HEK293 (cell line): ENCODE data around the gene BAG5.

Experiments used
- CTCF ChIA-PET: fragments of 350-600 bp; formaldehyde crosslinking; extraction: SDS; loops from one replicate; lab custom pipeline; 2021; ENCODE audit warnings: antibody characterized with exemption; lab: Yijun Ruan, JAX
- POLR2A ChIA-PET: fragments of 300-600 bp; formaldehyde crosslinking; extraction: SDS; loops from one replicate; lab custom pipeline; 2020; ENCODE audit warnings: antibody characterized with exemption, inconsistent platforms; lab: Yijun Ruan, JAX
- H3K27ac ChIP-seq: fragments of 200-500 bp; sonication (Bioruptor generic); 2 replicates; pipeline ENCODE4 v1.5.1; 2014; ENCODE audit warnings: low read depth, low read length, control low read depth, inconsistent platforms; ENCODE audit errors: extremely low read depth
- H3K36me3 ChIP-seq, 2 experiments: fragments of 200-500 bp in 1 of 2; sonication (Bioruptor generic) in 1 of 2; 1 replicate in 1 of 2; 2 replicates in 1 of 2; pipeline ENCODE4 v1.5.1; 2014 to 2017; ENCODE audit warnings: inconsistent platforms in 2 of 2, low read length in 2 of 2; ENCODE audit not compliant: control insufficient read depth in 2 of 2, insufficient read depth in 1 of 2
- H3K4me1 ChIP-seq: fragments of 200-500 bp; sonication (Bioruptor generic); 2 replicates; pipeline ENCODE4 v1.5.1; 2014; ENCODE audit warnings: mild to moderate bottlenecking, low read length, inconsistent platforms; ENCODE audit not compliant: control insufficient read depth, insufficient read depth
- H3K4me3 ChIP-seq: 2 replicates; pipeline ENCODE4 v1.5.1; 2011; ENCODE audit warnings: low read depth, mild to moderate bottlenecking, control low read depth, low read length, moderate library complexity
- H3K9me3 ChIP-seq: fragments of 200-500 bp; sonication (Bioruptor generic); 2 replicates; pipeline ENCODE4 v1.5.1; 2014; ENCODE audit warnings: low read depth, low read length, inconsistent platforms; ENCODE audit not compliant: control insufficient read depth, insufficient read depth
- BCL11A ChIP-seq: fragments of 450-650 bp; formaldehyde crosslinking; IDR thresholded peaks from 2 replicates; pipeline ENCODE4 v1.5.1; 2016; ENCODE audit warnings: low read depth, missing biosample characterization, missing genetic modification characterization
- CTCF ChIP-seq: fragments of 450-650 bp; formaldehyde crosslinking; IDR thresholded peaks from 2 replicates; pipeline ENCODE4 v1.5.1; 2016; ENCODE audit warnings: missing biosample characterization, missing genetic modification characterization
- GLI4 ChIP-seq: fragments of 450-650 bp; formaldehyde crosslinking; IDR thresholded peaks from 2 replicates; pipeline ENCODE4 v1.5.1; 2016; ENCODE audit warnings: missing biosample characterization, missing genetic modification characterization
- GLIS1 ChIP-seq: fragments of 450-650 bp; formaldehyde crosslinking; IDR thresholded peaks from 2 replicates; pipeline ENCODE4 v1.5.1; 2016; ENCODE audit warnings: missing biosample characterization, missing genetic modification characterization
- GLIS2 ChIP-seq: fragments of 450-650 bp; formaldehyde crosslinking; IDR thresholded peaks from 2 replicates; pipeline ENCODE4 v1.5.1; 2016; ENCODE audit warnings: missing biosample characterization, missing genetic modification characterization
- KLF9 ChIP-seq: fragments of 450-650 bp; formaldehyde crosslinking; IDR thresholded peaks from 2 replicates; pipeline ENCODE4 v1.5.1; 2016; ENCODE audit warnings: missing biosample characterization, missing genetic modification characterization, low read depth
- OSR2 ChIP-seq: fragments of 450-650 bp; formaldehyde crosslinking; IDR thresholded peaks from 2 replicates; pipeline ENCODE4 v1.5.1; 2016; ENCODE audit warnings: missing biosample characterization, missing genetic modification characterization
- RBAK ChIP-seq: fragments of 450-650 bp; formaldehyde crosslinking; IDR thresholded peaks from 2 replicates; pipeline ENCODE4 v1.5.1; 2016; ENCODE audit warnings: missing biosample characterization, missing genetic modification characterization
- TCF7L2 ChIP-seq: IDR thresholded peaks from 2 replicates; pipeline ENCODE4 v1.6.1; 2011; ENCODE audit warnings: low read depth, mild to moderate bottlenecking, inconsistent platforms, low read length, moderate library complexity, borderline replicate concordance
- ZBTB48 ChIP-seq: fragments of 450-650 bp; formaldehyde crosslinking; IDR thresholded peaks from 2 replicates; pipeline ENCODE4 v1.5.1; 2016; ENCODE audit warnings: missing biosample characterization, missing genetic modification characterization
- ZNF138 ChIP-seq: fragments of 450-650 bp; formaldehyde crosslinking; IDR thresholded peaks from 2 replicates; pipeline ENCODE4 v1.5.1; 2016; ENCODE audit warnings: missing biosample characterization, missing genetic modification characterization, borderline replicate concordance
- ZNF157 ChIP-seq: fragments of 450-650 bp; formaldehyde crosslinking; IDR thresholded peaks from 2 replicates; pipeline ENCODE4 v1.5.1; 2016; ENCODE audit warnings: missing biosample characterization, missing genetic modification characterization
- ZNF248 ChIP-seq: fragments of 450-650 bp; formaldehyde crosslinking; IDR thresholded peaks from 2 replicates; pipeline ENCODE4 v1.5.1; 2017; ENCODE audit warnings: missing biosample characterization, missing genetic modification characterization
- ZNF391 ChIP-seq: fragments of 450-650 bp; formaldehyde crosslinking; IDR thresholded peaks from 2 replicates; pipeline ENCODE4 v1.5.1; 2016; ENCODE audit warnings: low read depth, missing biosample characterization, missing genetic modification characterization, borderline replicate concordance
- ZNF416 ChIP-seq: fragments of 450-650 bp; formaldehyde crosslinking; IDR thresholded peaks from 2 replicates; pipeline ENCODE4 v1.5.1; 2016; ENCODE audit warnings: missing biosample characterization, missing genetic modification characterization
- ZNF449 ChIP-seq: fragments of 450-650 bp; formaldehyde crosslinking; IDR thresholded peaks from 2 replicates; pipeline ENCODE4 v1.5.1; 2017; ENCODE audit warnings: missing biosample characterization, mild to moderate bottlenecking, missing genetic modification characterization, moderate library complexity
- ZNF488 ChIP-seq: fragments of 450-650 bp; formaldehyde crosslinking; IDR thresholded peaks from 2 replicates; pipeline ENCODE4 v1.5.1; 2016; ENCODE audit warnings: missing biosample characterization, missing genetic modification characterization
- ZNF561 ChIP-seq: fragments of 450-650 bp; IDR thresholded peaks from 2 replicates; pipeline ENCODE4 v1.5.1; 2018; ENCODE audit warnings: missing biosample characterization, missing genetic modification characterization, borderline replicate concordance
- ZNF600 ChIP-seq: fragments of 450-650 bp; formaldehyde crosslinking; IDR thresholded peaks from 2 replicates; pipeline ENCODE4 v1.5.1; 2016; ENCODE audit warnings: missing biosample characterization, missing genetic modification characterization
- ZNF76 ChIP-seq: fragments of 450-650 bp; formaldehyde crosslinking; IDR thresholded peaks from 2 replicates; pipeline ENCODE4; 2016; ENCODE audit warnings: low read depth, missing biosample characterization, missing genetic modification characterization, borderline replicate concordance
- ZSCAN23 ChIP-seq: fragments of 450-650 bp; formaldehyde crosslinking; IDR thresholded peaks from 2 replicates; pipeline ENCODE4 v1.5.1; 2016; ENCODE audit warnings: missing biosample characterization, missing genetic modification characterization
- ZSCAN30 ChIP-seq: fragments of 450-650 bp; IDR thresholded peaks from 2 replicates; pipeline ENCODE4 v1.5.1; 2018; ENCODE audit warnings: missing biosample characterization, mild to moderate bottlenecking, missing genetic modification characterization, moderate library complexity

BAG5 gene

GRCh38 chr14:103541709-103542604 is 20.5 kb downstream of the BAG5 start:
- CTCF ChIA-PET, result interaction anchor here (0.6 to 2.2 kb wide), 3 partner anchors 24 to 1552 kb away, joined by 3 to 11 read pairs (median 4); no protein-coding TSS in a partner anchor
- no peak overlapping the region for H3K27ac ChIP-seq
- TF ChIP-seq KLF9 (no peak), ZNF449 (tag by site-specific recombination) (0 out of 2 replicates have a peak, but pooled peaks have one; percentile 41), RBAK (tag by site-specific recombination) (no peak)
- POLR2A ChIA-PET, result interaction anchor here (0.5 to 4.9 kb wide), 7 partner anchors 9 to 687 kb away, joined by 3 to 24 read pairs (median 6); partner anchors contain the start of genes BAG5, CKB and TRMT61A
- no peaks in the 10 kb centered on the region for H3K9me3 ChIP-seq
- no peak overlapping the region for H3K4me3 ChIP-seq
- 0 out of 2 replicates have a peak, but pooled peaks cover 5% of the 10 kb centered on the region for H3K4me1 ChIP-seq
- H3K36me3 ChIP-seq, result no peaks in the 10 kb centered on the region

GRCh38 chr14:103540821-103541708 is 21.4 kb downstream of the BAG5 start:
- H3K4me3 ChIP-seq, result no peak overlapping the region
- H3K9me3 ChIP-seq, result no peaks in the 10 kb centered on the region
- 0 out of 2 replicates have a peak overlapping the region, but pooled peaks have one; percentile 9 for H3K27ac ChIP-seq
- TF ChIP-seq ZNF248 (tag by site-specific recombination) (no peak), BCL11A (tag by site-specific recombination) (no peak), GLIS2 (tag by site-specific recombination) (0 out of 2 replicates have a peak, but pooled peaks have one; percentile 16), ZNF600 (tag by site-specific recombination) (0 out of 2 replicates have a peak, but pooled peaks have one; percentile 0)
- TF ChIP-seq, all 188 proteins: peak for 2
- POLR2A ChIA-PET, result interaction anchor here (0.5 to 4.9 kb wide), 4 partner anchors 11 to 686 kb away, joined by 3 to 24 read pairs (median 6); partner anchors contain the start of gene TRMT61A
- 0 out of 2 replicates have a peak, but pooled peaks cover 5% of the 10 kb centered on the region for H3K4me1 ChIP-seq
- no peaks in the 10 kb centered on the region for H3K36me3 ChIP-seq
- CTCF ChIA-PET, result interaction anchor here (0.7 to 1.6 kb wide), 4 partner anchors 23 to 610 kb away, joined by 3 to 13 read pairs (median 4); no protein-coding TSS in a partner anchor

GRCh38 chr14:103539056-103539825 is 23.2 kb downstream of the BAG5 start:
- H3K27ac ChIP-seq, result no peak overlapping the region
- POLR2A ChIA-PET, result interaction anchor here (0.7 to 4.9 kb wide), 3 partner anchors 17 to 21 kb away, joined by 3 to 24 read pairs (median 3); partner anchors contain the start of gene CKB
- CTCF ChIA-PET, result interaction anchor here (1.3 kb wide), 1 partner anchor 21 kb away, joined by 3 read pairs; no protein-coding TSS in a partner anchor
- no peak overlapping the region for H3K4me3 ChIP-seq
- H3K9me3 ChIP-seq, result no peaks in the 10 kb centered on the region
- peaks cover 0 to 5% of the 10 kb centered on the region in 2 experiments; a peak in 1 of 3 replicates for H3K36me3 ChIP-seq
- 0 out of 2 replicates have a peak, but pooled peaks cover 5% of the 10 kb centered on the region for H3K4me1 ChIP-seq
- no peak for TF ChIP-seq GLI4
- peak; percentile 65; the same call in 1 of the 2 replicates for TF ChIP-seq ZNF391 (tag by site-specific recombination)
- TF ChIP-seq ZBTB48 (tag by site-specific recombination), result no peak
- no peak for TF ChIP-seq ZNF76 (tag by site-specific recombination)
- no peak for TF ChIP-seq OSR2 (tag by site-specific recombination)
- TF ChIP-seq GLIS1 (tag by site-specific recombination), result no peak
- TF ChIP-seq ZNF157 (tag by site-specific recombination), result no peak
- 0 out of 2 replicates have a peak, but pooled peaks have one; percentile 20 for TF ChIP-seq CTCF (tag by site-specific recombination)
- TF ChIP-seq ZSCAN30 (tag by site-specific recombination), result no peak
- no peak for TF ChIP-seq ZNF138 (tag by site-specific recombination)
- no peak for TF ChIP-seq ZNF416
- no peak for TF ChIP-seq TCF7L2
- no peak for TF ChIP-seq ZNF561 (tag by site-specific recombination)
- no peak for TF ChIP-seq ZNF488
- no peak for TF ChIP-seq ZSCAN23 (tag by site-specific recombination)
- TF ChIP-seq ZNF600 (tag by site-specific recombination), result 0 out of 2 replicates have a peak, but pooled peaks have one; percentile 19
